Activated T-cell treated with anti-CD3 and anti-CD28 coated beads, Interleukin-2, amount 50 U/mL, for 48 hours (primary cell): ENCODE data around the gene JMJD1C.
A peak's percentile ranks its signal among the peaks of the same experiment; 100 is the strongest.
"Not testable (repeated sequence)": the region's sequence is repeated elsewhere in the genome, so short reads cannot be mapped to it uniquely, and the experiment has no call there.

ENCODE experiments used
- DNase-seq, 2 experiments: peaks; one replicate each; pipeline ENCODE4 v3.0.0-alpha.2; 2020

Gene JMJD1C

GRCh38 chr10:63161592-63161991, 304.2 kb downstream of the JMJD1C start:
- DNase-seq, result no peak

- DNase-seq, result peak; percentile 35 to 49
Observed at GRCh38 chr10:63157845-63158624, 307.7 kb downstream of the JMJD1C start.

- DNase-seq, result no peak
Observed at GRCh38 chr10:63156236-63156635, 309.5 kb downstream of the JMJD1C start.

- no peak for DNase-seq
Observed at GRCh38 chr10:63155388-63156020, 310.3 kb downstream of the JMJD1C start.

GRCh38 chr10:63154546-63155387, 311.0 kb downstream of the JMJD1C start:
- no peak for DNase-seq

GRCh38 chr10:63153868-63154545, 311.8 kb downstream of the JMJD1C start:
- not testable (repeated sequence) for DNase-seq

GRCh38 chr10:63150745-63151144, 315.0 kb downstream of the JMJD1C start:
- DNase-seq, result no peak

- no peak for DNase-seq
Observed at GRCh38 chr10:63146503-63146902, 319.3 kb downstream of the JMJD1C start.

- DNase-seq, result no peak
Observed at GRCh38 chr10:63145782-63146181, 320.0 kb downstream of the JMJD1C start.

GRCh38 chr10:63143987-63144386, 321.8 kb downstream of the JMJD1C start:
- DNase-seq, result no peak

- no peak for DNase-seq
Observed at GRCh38 chr10:63142136-63142535, 323.6 kb downstream of the JMJD1C start.

GRCh38 chr10:63140077-63140476, 325.7 kb downstream of the JMJD1C start:
- no peak for DNase-seq

GRCh38 chr10:63137306-63137705, 328.5 kb downstream of the JMJD1C start:
- DNase-seq, result no peak

- no peak for DNase-seq
Observed at GRCh38 chr10:63133821-63134557, 331.8 kb downstream of the JMJD1C start.

- peak; percentile 98 for DNase-seq
Observed at GRCh38 chr10:63133056-63133820, 332.5 kb downstream of the JMJD1C start, which contains the start of gene NRBF2. NRBF2 (plus strand) TSS chr10:63133328; CDS start chr10:63133471, 143 bp downstream.

GRCh38 chr10:63132651-63133055, 333.1 kb downstream of the JMJD1C start:
- no peak for DNase-seq

GRCh38 chr10:63129888-63130287, 335.9 kb downstream of the JMJD1C start:
- no peak for DNase-seq

GRCh38 chr10:63128443-63128842, 337.3 kb downstream of the JMJD1C start:
- DNase-seq, result no peak

- DNase-seq, result no peak
Observed at GRCh38 chr10:63125459-63125858, 340.3 kb downstream of the JMJD1C start.

- DNase-seq, result no peak
Observed at GRCh38 chr10:63123727-63124362, 341.9 kb downstream of the JMJD1C start.

- no peak for DNase-seq
Observed at GRCh38 chr10:63120554-63120953, 345.2 kb downstream of the JMJD1C start.
